Measurements from ENCODE around the gene MTMR3.
"Not testable (repeated sequence)": the region's sequence is repeated elsewhere in the genome, so short reads cannot be mapped to it uniquely, and the experiment has no call there.

MTMR3 gene

DNA sequence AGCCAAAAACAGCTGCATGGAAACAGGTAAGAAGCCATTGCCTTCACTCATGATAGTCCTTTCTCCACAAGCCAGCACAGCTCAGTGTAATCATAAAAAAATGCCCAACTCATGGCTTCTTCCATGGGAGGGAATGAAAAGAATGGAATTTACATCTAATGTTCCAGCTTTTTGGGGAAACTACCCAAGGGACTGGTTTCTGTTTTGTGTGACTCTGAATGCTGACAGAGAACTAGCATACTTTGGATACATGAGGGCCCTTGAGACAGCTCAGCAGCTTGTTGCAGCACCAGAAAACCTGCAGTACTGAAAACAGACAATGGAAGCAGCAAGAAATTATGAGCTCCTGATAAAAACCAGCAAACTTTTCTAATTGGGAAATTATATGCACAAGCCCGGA, 173.0 kb downstream of the MTMR3 start:
- no peak for DNase-seq (ENCODE audit: low read depth)

DNA sequence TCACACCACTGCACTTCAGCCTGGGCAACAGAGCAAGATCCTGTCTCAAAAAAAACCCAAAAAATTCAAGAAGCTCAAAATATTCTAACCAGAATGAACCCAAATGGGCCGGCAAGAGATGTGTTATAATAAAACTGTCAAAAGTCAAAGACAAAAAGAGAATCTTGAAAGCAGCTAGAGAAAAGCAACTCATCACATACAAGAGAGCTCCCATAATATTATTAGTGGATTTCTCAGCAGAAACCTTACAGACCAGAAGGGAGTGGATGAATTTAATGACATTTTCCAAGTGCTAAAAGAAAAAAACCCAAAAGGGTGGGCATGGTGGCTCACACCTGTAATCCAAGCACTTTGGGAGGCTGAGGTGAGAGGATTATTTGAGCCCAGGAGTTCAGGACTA, 174.4 kb downstream of the MTMR3 start:
- no peak for DNase-seq (ENCODE audit: low read depth)

DNA sequence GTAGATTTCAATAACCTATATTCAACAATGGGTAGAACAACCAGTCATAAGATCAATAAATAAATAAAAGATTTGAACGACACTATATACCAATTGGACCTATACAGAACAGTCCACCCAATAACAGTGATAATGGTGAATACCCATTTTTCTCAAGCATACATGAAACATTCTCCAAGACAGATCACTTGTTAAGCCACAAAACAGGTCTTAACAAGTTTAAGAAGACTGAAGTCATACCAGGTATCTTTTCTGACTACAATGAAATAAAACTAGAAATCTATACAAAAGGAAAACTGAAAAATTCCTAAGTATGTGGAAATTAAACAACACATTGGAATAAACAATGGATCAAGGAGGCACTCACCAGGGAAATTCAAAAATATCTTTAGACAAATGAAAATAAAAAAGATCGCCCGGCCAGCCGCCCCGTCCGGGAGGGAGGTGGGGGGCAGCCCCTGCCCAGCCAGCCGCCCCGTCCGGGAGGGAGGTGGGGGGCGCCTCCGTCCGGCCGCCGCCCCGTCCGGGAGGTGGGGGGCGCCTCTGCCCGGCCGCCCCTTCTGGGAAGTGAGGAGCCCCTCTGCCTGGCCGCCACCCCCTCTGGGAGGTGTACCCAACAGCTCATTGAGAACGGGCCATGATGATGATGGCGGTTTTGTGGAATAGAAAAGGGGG, 176.5 kb downstream of the MTMR3 start:
- DNase-seq (ENCODE audit: low read depth), result not testable (repeated sequence)

DNA sequence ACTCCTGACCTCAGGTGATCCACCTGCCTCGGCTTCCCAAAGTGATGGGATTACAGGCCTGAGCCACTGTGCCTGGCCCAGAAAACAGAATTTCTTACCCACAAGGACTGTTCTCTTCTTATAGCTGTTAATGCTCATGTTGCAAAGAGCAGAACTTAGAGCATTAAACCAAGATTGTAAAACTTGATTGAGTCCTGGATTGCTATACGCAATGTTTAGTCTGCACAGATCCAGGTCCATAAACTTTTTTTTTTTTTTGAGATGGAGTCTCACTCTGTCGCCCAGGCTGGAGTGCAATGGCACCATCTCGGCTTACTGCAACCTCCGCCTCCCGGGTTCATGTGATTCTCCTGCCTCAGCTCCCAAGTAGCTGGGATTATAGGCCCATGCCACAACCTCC, 178.1 kb downstream of the MTMR3 start:
- not testable (repeated sequence) for DNase-seq (ENCODE audit: low read depth)

GRCh38 chr22:30062259-30062658, 179.3 kb downstream of the MTMR3 start:
- DNase-seq (ENCODE audit: low read depth), result no peak

DNA sequence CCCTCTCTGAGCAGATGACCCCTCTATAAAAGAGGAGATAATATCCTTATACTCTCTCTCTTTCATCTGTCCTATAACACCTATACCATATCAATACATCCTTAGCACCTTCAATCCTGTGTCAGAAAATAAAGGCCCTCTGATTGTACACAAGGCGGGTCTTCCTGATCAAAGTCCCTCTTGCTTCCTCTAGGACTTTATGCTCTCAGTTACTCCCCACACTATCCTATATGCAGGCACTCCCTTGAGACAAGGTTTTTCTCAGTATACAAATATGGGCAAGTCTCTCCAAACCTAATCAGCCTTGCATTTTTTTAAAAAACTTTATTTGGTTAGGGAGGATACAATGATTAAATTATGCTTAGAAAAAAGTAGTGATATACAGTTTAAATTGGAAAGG, 180.0 kb downstream of the MTMR3 start:
- no peak for DNase-seq (ENCODE audit: low read depth)

GRCh38 chr22:30064172-30064571, 181.2 kb downstream of the MTMR3 start:
- DNase-seq (ENCODE audit: low read depth), result no peak

- no peak for DNase-seq (ENCODE audit: low read depth)
These were observed 190.8 kb downstream of the MTMR3 start for GRCh38 chr22:30073743-30074142.

- DNase-seq (ENCODE audit: low read depth), result no peak
These were observed 191.2 kb downstream of the MTMR3 start for GRCh38 chr22:30074147-30074546.

- DNase-seq (ENCODE audit: low read depth), result no peak
These were observed 192.0 kb downstream of the MTMR3 start for GRCh38 chr22:30074994-30075393.

DNA sequence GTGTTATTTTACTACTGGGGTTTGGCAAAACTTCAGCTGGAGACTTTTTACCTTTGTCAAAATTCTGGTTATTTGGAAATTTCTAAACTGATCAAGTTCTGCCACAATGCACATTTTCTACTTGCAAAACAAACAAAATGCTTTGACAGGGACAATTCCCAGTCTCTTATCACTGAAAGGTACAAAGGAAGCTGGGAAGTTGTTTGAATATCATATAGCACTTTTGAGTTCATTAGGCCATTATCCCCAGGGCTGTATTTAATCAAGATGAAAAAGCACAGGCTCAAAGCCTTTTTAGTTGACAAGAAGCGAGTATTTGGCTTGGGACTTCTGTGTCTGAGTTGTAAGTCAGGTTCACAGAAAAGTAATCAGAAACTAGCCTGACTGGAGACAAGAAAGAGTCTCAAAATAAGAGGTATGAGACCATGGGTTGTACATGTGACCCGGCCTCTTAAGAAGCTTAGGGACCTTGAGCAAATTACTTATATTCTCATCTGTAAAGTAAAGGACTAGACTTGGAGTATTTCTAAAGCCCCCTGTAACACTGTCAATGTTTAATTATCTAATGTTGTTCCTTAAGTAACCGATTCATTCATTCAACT, 194.4 kb downstream of the MTMR3 start:
- DNase-seq (ENCODE audit: low read depth), result no peak

DNA sequence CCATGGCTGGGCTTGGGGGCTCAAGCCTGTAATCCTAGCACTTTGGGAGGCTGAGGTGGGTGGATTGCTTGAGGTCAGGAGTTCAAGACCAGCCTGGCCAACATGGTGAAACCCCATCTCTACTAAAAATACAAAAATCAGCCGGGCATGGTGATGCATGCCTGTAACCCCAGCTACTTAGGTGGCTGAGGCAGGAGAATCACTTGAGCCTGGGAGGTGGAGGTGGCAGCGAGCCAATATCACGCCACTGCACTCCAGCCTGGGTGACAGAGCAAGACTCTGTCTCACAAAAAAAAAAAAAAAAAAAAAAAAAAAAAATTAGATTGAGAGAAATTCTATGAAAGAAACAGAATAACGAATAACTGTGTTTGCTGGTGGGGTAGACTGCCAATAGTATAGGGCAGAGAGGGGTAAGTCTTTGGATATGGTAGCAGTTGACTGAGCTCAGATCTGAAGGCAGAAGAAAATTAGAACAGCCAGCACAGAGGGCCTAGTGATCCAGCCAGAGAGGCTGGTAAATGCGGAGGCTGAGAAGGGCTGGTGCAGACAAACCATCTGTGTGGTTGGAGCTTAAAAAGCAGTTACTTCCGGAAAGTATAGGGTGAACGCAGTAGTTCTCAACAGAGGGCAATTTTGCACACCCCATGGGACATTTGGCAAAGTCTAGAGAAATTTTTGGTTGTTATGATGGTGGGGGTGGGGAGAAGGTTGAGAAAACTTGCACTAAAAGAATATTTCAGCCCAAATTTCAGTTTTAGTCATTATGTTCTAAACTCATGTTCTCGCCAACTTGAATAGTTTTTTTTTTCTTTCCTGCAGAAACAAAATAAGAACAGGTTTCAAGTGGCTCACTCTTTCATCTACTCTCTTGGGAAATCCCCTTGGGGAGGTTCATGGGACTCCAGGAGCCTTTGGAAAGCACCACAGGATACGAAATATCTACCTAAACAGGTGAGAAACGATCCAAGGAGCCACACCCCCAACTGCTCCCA, 195.6 kb downstream of the MTMR3 start:
- DNase-seq (ENCODE audit: low read depth), result no peak

DNA sequence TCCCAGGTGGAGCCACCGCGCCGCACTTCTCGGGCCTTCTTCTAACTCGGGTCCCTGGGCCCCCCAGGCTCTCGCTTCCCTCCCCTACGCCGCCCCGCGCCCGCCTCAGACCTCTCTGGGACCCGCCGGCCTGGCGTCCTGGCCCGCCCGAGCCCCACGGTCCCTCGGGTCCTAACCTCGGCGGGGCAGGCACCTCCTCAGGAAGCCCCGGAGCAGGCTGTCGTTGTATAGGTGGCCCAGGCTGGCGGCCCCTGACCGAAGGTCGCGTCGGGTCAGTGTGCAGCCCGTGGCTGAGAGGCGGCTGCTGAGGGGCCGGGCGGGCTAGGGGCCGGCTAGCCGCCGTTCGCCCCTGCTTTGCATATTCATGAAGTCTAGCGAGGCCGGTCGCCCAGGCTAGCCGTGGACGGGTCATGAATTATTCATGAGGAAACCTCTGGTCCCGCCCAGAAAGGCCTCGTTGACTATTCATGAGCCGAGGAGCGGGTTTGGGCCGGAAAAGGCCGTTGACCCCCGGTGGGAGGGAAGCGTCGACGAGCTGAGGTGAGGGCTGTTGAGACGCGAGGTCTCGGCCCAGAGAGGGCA, 197.1 kb downstream of the MTMR3 start, which contains the start of gene HORMAD2:
Gene HORMAD2 (plus strand): TSS at position 513 of the 582 bp plus-strand sequence. CDS start 13,489 bp downstream, outside the sequence.
- DNase-seq (ENCODE audit: low read depth), result no peak

Measured in ELR (cell line).